OCI-LY1 (cell line): ENCODE measurements around the gene DENND1A.

Experiments used
- H2AFZ ChIP-seq: fragments of 200-600 bp; sonication (generic), shearing (Covaris generic); 2 replicates; pipeline ENCODE4 v1.6.0; 2014; ENCODE audit warnings: antibody characterized with exemption, mild to moderate bottlenecking, low read length
- H3F3A ChIP-seq: fragments of 200-600 bp; sonication (generic), shearing (Covaris generic); 2 replicates; pipeline ENCODE4 v1.6.0; 2014; ENCODE audit warnings: mild to moderate bottlenecking, antibody characterized with exemption, low read length, moderate library complexity; ENCODE audit not compliant: insufficient read depth
- H3K27ac ChIP-seq: fragments of 200-600 bp; sonication (generic); 2 replicates; pipeline ENCODE4 v1.5.1; 2014; ENCODE audit warnings: low read length, mixed run types, mild to moderate bottlenecking, low read depth; ENCODE audit not compliant: poor library complexity, severe bottlenecking
- H3K27me3 ChIP-seq: fragments of 200-600 bp; sonication (generic); 2 replicates; pipeline ENCODE4 v1.6.0; 2014; ENCODE audit warnings: antibody characterized with exemption, mild to moderate bottlenecking, low read length, moderate library complexity; ENCODE audit not compliant: insufficient read depth
- H3K36me3 ChIP-seq: fragments of 200-600 bp; sonication (generic); 2 replicates; pipeline ENCODE4 v1.6.1; 2014; ENCODE audit warnings: mild to moderate bottlenecking, antibody characterized with exemption, low read length, moderate library complexity, mixed read lengths; ENCODE audit not compliant: insufficient read depth
- H3K4me1 ChIP-seq: fragments of 200-600 bp; sonication (generic); 2 replicates; pipeline ENCODE4 v1.5.1; 2014; ENCODE audit warnings: mild to moderate bottlenecking, low read length, moderate library complexity; ENCODE audit not compliant: insufficient read depth, severe bottlenecking
- H3K4me2 ChIP-seq: fragments of 200-600 bp; sonication (generic), shearing (Covaris generic); 2 replicates; pipeline ENCODE4 v1.6.1; 2014; ENCODE audit warnings: low read length
- H3K4me3 ChIP-seq: fragments of 200-600 bp; sonication (generic); 2 replicates; pipeline ENCODE4 v1.5.1; 2014; ENCODE audit warnings: low read length, low read depth, mild to moderate bottlenecking, mixed read lengths; ENCODE audit not compliant: poor library complexity, severe bottlenecking
- H3K79me2 ChIP-seq: fragments of 200-600 bp; shearing (Covaris generic); 2 replicates; pipeline ENCODE4 v1.6.1; 2016; ENCODE audit warnings: mixed run types, low read length, mixed read lengths; ENCODE audit not compliant: insufficient read depth
- H3K9ac ChIP-seq: fragments of 200-600 bp; sonication (generic), shearing (Covaris generic); 2 replicates; pipeline ENCODE4 v1.6.1; 2014; ENCODE audit warnings: mild to moderate bottlenecking, low read length, mixed read lengths
- H3K9me2 ChIP-seq: fragments of 200-600 bp; sonication (generic), shearing (Covaris generic); 2 replicates; pipeline ENCODE4 v1.6.1; 2014; ENCODE audit warnings: low read depth, mild to moderate bottlenecking, low read length, mixed read lengths
- H3K9me3 ChIP-seq: fragments of 200-600 bp; shearing (Covaris generic); 2 replicates; pipeline ENCODE4 v1.6.1; 2014; ENCODE audit warnings: low read length, mixed read lengths
- H4K20me1 ChIP-seq: fragments of 200-600 bp; sonication (generic), shearing (Covaris generic); 2 replicates; pipeline ENCODE4 v1.6.0; 2016; ENCODE audit warnings: mild to moderate bottlenecking, low read length; ENCODE audit not compliant: insufficient read depth
- EZH2 ChIP-seq: fragments of 200-600 bp; sonication (generic), shearing (Covaris generic); IDR thresholded peaks from 2 replicates; pipeline ENCODE4 v1.8.0; 2017; ENCODE audit warnings: borderline replicate concordance, mixed run types, mild to moderate bottlenecking, antibody characterized with exemption, low read length, moderate library complexity, mixed read lengths
- TF ChIP-seq, protein P1 (sequence below): fragments of 200-600 bp; sonication (generic), shearing (Covaris generic); IDR thresholded peaks from 2 replicates; pipeline ENCODE4 v1.5.1; 2017; ENCODE audit warnings: mild to moderate bottlenecking, antibody characterized with exemption, low read length, moderate library complexity, mixed read lengths

The DENND1A gene

DNA sequence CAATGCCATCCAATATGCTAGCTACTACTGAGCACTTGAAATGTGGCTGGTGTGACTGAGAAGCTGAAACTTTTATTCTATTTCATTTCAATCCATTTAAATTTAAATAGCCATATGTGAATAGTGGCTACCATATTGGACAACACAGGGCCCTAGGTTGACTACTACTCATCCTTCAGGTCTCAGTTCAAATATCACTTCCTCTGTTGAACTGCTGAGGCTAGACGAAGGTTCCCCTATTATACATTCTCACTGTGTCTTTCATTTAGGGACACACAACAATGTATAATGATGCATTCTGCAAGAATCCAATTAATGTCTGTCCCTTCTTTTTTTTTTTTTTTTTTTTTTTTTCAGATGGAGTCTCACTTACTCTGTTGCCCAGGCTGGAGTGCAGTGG is 365.3 kb downstream of the DENND1A start:
- H2AFZ ChIP-seq: no peak overlapping the region
- H3F3A ChIP-seq: no peaks in the 10 kb centered on the region
- no peak overlapping the region for H3K4me3 ChIP-seq
- H3K4me2 ChIP-seq: no peak overlapping the region
- H3K36me3 ChIP-seq: no peaks in the 10 kb centered on the region
- H3K9me3 ChIP-seq: no peaks in the 10 kb centered on the region
- H3K4me1 ChIP-seq: no peaks in the 10 kb centered on the region
- TF ChIP-seq, protein P1, sequence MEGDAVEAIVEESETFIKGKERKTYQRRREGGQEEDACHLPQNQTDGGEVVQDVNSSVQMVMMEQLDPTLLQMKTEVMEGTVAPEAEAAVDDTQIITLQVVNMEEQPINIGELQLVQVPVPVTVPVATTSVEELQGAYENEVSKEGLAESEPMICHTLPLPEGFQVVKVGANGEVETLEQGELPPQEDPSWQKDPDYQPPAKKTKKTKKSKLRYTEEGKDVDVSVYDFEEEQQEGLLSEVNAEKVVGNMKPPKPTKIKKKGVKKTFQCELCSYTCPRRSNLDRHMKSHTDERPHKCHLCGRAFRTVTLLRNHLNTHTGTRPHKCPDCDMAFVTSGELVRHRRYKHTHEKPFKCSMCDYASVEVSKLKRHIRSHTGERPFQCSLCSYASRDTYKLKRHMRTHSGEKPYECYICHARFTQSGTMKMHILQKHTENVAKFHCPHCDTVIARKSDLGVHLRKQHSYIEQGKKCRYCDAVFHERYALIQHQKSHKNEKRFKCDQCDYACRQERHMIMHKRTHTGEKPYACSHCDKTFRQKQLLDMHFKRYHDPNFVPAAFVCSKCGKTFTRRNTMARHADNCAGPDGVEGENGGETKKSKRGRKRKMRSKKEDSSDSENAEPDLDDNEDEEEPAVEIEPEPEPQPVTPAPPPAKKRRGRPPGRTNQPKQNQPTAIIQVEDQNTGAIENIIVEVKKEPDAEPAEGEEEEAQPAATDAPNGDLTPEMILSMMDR: no peak
- no peak for TF ChIP-seq EZH2
- H3K27ac ChIP-seq: no peak overlapping the region
- no peaks in the 10 kb centered on the region for H3K27me3 ChIP-seq
- no peaks in the 10 kb centered on the region for H3K9me2 ChIP-seq
- H3K79me2 ChIP-seq: no peaks in the 10 kb centered on the region
- H4K20me1 ChIP-seq: no peaks in the 10 kb centered on the region
- H3K9ac ChIP-seq: no peak overlapping the region

DNA sequence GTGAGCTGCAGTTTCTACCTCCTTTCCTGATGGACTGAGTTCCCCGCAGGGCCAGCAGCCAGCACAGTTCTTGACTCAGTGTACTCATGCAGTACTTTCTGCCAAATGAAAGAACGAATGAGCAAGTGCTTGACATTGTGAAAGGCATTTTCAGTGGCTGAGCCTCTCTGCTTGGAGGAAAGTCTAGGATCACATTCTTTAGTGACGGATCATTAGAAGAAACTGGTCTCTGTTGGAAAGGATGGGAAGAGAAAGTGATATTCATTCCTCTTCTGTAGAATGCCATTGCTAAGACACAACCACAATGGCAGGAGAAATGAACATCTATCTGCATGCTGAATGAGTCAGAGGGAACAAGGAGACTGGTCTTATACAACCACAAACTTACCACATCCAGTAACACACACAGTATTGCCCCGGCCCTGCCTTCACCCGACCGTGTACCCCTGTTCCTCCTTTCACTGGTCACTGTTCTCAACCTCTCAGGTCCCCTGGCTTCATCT is 367.0 kb downstream of the DENND1A start:
- no peak overlapping the region for H2AFZ ChIP-seq
- no peaks in the 10 kb centered on the region for H3K27me3 ChIP-seq
- H3K4me3 ChIP-seq: no peak overlapping the region
- H3K36me3 ChIP-seq: no peaks in the 10 kb centered on the region
- H3K79me2 ChIP-seq: no peaks in the 10 kb centered on the region
- H3F3A ChIP-seq: no peaks in the 10 kb centered on the region
- H3K9me2 ChIP-seq: no peaks in the 10 kb centered on the region
- TF ChIP-seq EZH2: no peak
- TF ChIP-seq, protein P1: no peak
- no peaks in the 10 kb centered on the region for H4K20me1 ChIP-seq
- H3K9me3 ChIP-seq: no peaks in the 10 kb centered on the region
- no peak overlapping the region for H3K9ac ChIP-seq
- no peak overlapping the region for H3K27ac ChIP-seq
- H3K4me2 ChIP-seq: no peak overlapping the region
- no peaks in the 10 kb centered on the region for H3K4me1 ChIP-seq

DNA sequence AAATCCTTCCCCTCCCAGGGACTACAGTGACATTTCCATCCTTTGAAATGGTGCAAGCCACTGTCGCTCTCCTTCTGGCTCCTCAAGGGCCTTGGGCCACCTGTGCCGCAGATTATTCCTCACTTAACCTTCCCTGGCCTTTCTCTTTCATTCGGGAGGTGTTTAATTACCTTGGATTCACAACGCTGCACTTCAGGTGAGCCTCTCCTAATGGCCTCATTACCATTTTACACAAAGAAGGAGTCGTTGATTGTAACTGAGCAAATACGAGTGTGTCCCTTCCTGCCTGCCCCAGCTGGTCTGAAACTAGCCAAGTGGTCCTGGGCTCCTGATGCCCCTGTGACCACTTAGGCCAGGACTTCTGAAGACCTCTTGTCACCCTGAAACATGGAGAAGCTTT is 368.9 kb downstream of the DENND1A start:
- Histone ChIP-seq H3K9me2 (no peaks in the 10 kb centered on the region), H3K36me3 (no peaks in the 10 kb centered on the region), H4K20me1 (no peaks in the 10 kb centered on the region), H3K79me2 (no peaks in the 10 kb centered on the region), H3K4me3 (no peak overlapping the region), H3K9ac (no peak overlapping the region), H3K4me2 (no peak overlapping the region), H2AFZ (no peak overlapping the region), H3K27ac (no peak overlapping the region), H3K27me3 (no peaks in the 10 kb centered on the region), H3K9me3 (no peaks in the 10 kb centered on the region), H3F3A (no peaks in the 10 kb centered on the region), H3K4me1 (peaks cover 8% of the 10 kb centered on the region)
- TF ChIP-seq, protein P1: no peak
- TF ChIP-seq EZH2: no peak
